CD4-positive, alpha-beta T cell treated with Interleukin-10 for 1 hour (primary cell): Measurements from ENCODE around the gene AHI1.
"Not testable (repeated sequence)": the region's sequence is repeated elsewhere in the genome, so short reads cannot be mapped to it uniquely, and the experiment has no call there.

Experiments used
- DNase-seq: peaks from one replicate; pipeline ENCODE4 v3.0.0-alpha.2; 2020

The AHI1 gene

DNA sequence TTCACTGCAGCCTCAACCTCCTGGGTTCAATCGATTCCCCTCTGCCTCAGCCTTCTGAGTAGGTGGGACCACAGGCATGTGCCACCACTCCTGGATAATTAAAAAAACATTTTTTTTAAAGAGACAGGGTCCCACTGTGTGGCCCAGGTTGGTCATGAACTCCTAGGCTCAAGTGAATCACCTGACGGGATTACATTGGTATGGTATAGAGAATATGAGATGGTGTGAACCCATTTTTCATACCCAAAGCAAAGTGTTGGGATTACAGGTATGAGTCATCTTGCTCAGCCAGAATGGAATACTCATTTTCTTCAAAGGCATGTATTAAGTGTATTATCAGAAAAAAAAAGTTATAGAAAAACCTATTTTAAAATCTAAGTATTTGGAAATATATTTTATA, 114.2 kb downstream of the AHI1 start:
- DNase-seq = no peak

- no peak for DNase-seq
Observed at GRCh38 chr6:135382182-135382628, 115.3 kb downstream of the AHI1 start.

DNA sequence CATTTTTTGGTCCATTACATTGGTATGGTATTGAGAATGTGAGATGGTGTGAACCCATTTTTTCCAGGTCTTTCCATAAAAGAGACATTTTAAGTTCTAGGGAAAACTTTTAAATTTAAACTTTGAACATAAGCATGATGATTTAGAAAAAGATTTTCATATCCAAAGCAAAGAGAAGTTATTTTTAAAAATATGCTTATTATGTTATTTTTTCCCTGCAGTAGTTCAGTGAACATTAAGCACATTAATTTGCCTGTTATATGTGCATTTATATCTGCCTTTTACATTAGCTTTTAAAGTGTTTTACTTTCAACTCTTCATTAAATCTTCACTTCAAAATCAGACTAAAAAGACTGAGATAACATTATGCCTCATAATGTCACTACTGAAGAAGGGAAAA, 116.7 kb downstream of the AHI1 start:
- no peak for DNase-seq

- no peak for DNase-seq
Observed at GRCh38 chr6:135379647-135380046, 117.9 kb downstream of the AHI1 start.

DNA sequence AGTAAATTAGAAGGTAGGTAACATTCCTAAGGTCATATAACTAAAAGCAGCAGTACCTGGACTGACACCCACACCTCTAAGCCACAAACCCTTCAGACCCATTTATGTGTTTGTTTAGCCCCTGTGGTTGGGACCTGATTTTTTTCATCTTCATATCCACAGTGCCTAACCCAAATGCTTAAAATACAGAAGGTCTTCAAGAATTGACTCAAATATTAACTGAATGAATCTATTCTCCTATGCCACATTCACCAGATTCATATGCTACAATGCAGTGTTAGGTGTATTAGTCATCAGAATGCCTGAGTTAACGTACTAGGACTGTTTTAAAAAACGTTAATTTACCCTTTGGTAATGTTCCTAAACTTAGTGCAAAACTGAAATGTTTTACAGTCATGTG, 124.8 kb downstream of the AHI1 start:
- no peak for DNase-seq

DNA sequence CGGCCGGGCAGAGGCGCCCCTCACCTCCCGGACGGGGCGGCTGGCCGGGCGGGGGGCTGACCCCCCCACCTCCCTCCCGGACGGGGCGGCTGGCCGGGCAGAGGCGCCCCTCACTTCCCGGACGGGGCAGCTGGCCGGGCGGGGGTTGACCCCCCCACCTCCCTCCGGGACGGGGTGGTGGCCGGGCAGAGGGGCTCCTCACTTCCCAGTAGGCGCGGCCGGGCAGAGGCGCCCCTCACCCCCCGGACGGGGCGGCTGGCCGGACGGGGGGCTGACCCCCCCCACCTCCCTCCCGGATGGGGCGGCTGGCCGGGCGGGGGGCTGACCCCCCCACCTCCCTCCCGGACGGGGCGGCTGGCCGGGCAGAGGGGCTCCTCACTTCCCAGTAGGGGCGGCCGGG, 133.9 kb downstream of the AHI1 start:
- DNase-seq = not testable (repeated sequence)

DNA sequence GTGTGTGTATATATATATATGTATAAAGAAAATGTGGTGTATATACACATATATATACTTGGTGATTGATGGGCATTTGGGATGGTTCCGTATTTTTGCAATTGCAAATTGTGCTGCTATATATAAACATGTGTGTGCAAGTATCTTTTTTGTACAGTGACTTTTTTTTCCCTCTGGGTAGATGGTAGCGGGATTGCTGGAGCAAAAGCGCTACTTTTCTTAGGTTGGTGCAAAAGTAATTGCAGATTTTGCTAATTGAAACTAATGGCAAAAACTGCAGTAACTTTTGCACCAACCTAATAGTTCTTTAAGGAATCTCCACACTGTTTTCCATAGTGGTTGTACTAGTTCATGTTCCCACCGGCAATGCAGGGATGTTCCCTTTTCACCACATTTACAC, 135.4 kb downstream of the AHI1 start:
- no peak for DNase-seq

DNA sequence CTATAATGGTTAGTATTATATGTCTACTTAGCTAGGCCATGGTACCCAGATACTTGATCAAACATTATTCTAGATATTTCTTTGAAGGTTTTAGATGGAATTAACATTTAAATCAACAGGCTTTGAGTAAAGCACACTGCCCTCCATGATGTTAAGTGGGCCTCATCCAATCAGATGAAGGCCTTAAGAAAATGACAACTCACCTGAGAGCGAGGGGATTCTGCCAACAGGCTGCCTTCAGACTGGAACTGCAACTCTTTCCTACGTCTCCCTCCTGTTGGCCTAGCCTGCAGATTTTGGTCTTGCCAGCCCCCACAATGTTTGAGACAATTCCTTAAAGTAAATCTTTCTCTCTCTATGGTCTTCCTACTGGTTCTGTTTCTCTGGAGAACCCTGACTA, 137.3 kb downstream of the AHI1 start:
- no peak for DNase-seq

DNA sequence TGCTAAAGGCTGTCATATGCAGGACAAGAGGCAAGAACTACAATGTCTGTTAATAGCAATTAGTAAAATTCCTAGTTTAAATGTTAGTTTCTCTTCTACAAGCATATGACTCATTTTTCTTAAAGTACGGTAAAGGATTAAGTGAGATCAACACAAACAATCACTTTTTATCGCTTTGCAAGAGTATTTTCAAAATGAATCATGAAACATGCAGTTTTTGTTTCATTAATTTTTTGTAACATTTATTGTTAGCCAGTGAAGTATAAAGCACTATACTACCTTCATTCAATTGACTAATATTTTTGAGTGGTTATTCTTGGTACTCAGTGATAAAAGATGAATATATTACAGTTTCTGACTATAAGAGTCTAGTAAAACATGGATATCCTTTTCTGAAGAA, 138.6 kb downstream of the AHI1 start:
- no peak for DNase-seq

- DNase-seq = no peak
Observed at GRCh38 chr6:135358251-135358821, 139.2 kb downstream of the AHI1 start.

GRCh38 chr6:135354407-135354806, 143.1 kb downstream of the AHI1 start:
- DNase-seq = no peak

GRCh38 chr6:135353113-135353512, 144.4 kb downstream of the AHI1 start:
- DNase-seq = no peak

DNA sequence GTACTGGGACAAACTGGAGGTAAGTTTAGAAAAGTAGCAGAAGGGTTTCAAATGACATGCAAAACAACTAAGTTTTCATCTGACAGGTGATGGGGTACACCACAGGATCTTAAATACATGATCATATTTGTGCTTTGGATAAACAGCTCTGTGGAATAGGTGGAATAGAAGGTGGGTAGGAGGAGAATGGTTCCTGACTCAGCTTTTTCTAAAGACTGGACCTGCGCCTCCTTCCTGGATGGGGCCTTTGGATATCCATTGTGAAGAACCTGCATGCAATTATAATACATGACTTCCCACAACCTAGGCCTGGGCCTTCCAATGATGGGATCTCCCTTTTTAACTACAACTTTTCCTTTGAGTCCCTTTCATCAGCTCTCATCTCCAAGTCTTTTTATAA, 145.9 kb downstream of the AHI1 start:
- DNase-seq = no peak

DNA sequence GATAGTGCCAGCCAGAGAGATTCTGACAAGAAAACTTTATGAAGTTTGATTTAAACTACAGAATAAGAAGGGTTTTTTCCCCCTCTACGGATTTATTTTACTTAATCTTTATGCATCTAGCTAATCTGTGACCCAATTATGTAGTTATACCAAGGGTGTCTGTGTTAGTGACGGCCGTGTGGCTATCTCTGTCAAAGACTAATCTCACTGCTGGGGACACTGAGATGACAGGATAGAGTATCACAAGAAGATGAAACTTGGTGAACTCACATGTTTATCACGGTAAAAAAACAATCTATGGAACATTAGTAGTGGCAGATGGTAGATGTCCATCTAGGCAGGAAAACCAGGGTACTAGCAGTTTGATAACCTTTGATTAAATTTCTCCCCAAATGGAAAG, 149.7 kb downstream of the AHI1 start:
- DNase-seq = no peak

DNA sequence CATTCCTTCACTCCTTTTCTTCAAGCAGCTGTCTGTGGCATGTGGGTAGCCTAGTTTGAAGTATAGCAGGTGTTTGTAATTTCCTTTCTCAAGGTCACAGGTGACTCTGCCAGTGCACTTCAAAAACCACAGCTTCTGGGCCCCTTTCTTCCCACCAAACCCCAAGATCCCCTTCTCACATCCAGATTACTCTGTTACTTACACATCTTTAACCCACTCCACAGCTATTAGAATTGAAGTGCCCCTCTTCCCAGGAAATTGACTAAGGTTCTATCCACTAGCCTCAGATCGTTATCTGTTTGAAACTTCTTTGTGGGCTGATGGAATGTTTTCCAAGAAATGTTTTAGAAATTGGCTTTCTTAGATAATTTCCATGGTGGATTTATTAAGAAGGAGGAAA, 150.8 kb downstream of the AHI1 start:
- no peak for DNase-seq

DNA sequence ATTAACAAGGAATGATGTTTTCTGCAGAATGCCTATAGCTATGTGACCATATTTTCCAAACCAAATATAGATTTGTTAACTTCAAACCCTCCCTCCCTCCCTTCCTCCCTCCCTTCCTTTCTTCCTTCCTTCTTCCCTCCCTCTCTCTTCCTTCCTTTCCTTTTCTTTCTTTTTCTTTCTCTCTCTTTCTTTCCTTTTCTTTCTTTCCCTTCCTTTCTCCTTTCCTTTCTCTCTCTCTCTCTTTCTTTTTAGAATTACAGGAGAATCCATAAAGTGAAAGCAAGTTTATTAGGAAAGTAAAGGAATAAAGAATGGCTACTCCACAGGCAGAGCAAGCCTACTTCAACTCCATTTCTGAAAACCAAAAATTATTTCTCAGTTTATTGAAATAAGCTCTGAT, 153.0 kb downstream of the AHI1 start:
- DNase-seq = no peak

DNA sequence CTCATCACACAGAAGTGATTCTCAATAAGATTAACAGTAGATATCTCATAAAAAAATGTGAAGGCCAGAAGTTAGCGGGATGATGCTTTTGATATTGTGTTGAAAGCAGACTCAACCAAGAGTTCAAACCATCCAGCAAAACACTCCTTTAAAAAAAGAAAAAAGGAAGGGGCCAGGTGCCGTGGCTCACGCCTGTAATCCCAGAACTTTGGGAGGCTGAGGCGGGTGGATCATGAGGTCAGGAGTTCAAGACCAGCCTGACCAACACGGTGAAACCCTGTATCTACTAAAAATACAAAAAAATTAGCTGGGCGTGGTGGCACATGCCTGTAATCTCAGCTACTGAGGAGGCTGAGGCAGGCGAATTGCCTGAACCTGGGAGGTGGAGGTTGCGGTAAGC, 157.6 kb downstream of the AHI1 start:
- DNase-seq = not testable (repeated sequence)

DNA sequence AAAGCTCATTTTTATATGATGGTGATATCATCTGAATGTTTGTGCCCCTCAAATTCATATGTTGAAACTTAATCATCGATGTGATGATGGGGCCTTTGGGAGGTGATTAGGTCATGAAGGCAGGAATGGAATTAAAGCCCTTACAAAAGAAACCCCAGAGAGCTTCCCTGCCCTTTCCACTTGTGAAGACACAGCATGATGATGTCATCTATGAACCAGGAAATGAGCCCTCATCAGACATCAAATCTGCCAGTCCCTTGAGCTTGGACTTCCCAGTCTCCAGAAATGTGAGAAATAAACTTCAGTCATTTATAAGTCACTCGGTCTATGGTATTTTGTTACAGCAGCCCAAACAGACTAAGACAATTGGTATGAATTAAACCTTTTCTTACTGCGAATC, 163.4 kb downstream of the AHI1 start:
- no peak for DNase-seq

DNA sequence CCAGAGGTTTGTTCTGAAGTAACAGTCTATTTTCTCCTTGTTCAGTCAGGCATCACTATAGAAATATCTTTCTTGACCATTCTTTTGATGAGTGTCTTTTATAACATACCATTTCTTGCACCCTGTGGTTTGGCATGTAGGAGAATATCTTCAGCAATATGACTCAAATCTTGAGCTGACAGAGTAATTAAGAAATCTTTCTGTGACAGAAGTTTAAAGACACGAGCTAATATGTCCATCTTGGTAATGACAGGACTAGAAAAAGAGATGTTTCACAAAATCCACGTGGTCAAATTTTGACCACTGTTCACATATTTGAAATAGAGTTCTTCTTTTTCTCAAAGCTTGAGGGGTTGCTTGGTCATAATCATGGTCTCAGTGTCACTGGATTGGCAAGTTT, 166.5 kb downstream of the AHI1 start:
- DNase-seq = no peak

DNA sequence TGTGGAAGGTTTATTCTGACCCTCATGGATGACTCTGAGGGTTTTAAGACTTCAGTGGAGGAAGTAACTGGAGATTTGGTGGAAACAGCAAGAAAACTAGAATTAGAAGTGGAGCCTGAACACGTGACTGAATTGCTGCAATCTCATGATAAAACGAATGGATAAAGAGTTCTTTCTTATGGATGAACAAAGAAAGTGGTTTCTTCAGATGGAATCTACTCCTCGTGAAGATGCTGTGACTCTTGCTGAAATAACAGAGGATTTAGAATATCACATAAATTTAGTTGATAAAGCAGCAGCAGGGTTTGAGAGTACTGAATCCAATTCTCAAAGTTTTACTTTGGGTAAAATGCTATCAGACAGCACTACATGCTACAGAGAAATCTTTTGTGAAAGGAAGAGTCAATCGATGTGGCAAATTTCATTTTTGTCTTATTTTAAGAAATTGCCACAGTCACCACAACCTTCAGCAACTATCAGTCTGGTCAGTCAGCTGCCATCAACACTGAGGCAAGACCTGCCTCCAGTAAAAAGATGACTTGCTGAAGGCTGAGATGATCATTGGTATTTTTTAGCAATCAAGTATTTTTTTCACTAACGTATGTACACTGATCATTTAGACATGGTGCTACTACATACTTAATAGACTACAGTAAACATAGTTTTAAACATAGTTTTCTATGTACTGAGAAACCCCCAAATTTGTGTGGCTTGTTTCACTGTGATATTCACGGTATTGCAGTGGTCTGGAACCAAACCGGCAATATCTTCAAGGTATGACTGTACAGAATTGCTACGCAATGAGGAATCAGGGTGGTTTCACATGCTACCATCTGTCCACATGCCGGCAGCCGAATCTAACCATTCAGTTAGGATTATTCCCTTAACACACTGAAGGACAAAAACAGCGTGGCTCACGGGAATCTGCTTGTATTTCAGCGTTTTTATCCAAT, 167.4 kb downstream of the AHI1 start:
- no peak for DNase-seq

DNA sequence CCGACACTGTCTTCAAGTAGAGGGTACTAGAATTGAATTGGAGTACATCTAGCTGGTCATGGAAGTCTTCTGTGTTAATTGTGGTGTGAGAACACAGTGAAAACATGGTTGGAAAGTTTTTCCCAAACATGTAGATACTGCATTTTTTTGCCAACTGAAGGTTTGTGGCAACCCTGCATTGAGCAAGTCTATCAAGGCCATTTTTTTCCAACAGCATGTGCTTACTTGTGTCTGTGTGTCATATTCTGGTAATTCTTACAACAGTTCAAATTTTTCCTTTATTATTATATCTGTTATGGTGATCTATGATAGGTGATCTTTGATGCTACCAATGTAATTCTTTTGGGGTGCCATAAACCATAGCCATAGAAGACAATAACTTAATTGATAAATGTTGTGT, 169.4 kb downstream of the AHI1 start:
- DNase-seq = no peak

DNA sequence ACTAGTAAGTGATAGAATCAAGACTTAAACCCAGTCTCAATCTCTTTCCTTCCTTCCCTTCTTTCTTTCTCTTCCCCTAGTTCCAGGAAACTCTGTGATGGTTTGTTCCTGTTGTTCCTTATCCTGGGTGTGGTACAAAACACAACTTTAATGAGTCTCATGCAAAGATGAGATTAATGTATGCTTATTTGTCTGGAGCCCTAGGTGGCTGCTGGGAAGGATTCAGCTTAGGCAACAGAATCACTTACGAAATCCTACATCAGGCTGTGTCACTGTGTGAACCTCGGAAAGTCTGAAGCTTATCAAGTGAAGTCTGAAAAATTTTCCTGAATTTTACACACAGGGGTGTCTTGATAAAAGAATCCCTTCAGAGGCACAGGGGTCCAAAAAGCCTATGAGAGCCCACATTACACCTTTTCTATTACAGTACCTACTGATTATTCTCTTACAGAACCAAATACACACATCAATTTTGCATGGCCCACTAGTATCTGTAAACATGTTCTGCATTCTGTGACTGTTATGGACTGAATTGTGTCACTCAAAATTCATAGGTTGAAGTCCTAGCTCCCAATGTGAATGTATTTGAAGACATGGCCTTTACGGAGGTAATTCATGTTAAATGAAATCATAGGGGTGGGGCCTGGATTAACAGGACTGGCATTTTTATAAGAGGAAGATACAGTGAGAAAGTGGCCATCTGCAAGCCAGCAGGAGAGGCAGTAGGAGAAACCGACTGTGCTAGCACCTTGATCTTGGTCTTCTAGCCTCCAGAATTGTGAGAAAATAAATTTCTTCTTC, 171.7 kb downstream of the AHI1 start:
- no peak for DNase-seq

DNA sequence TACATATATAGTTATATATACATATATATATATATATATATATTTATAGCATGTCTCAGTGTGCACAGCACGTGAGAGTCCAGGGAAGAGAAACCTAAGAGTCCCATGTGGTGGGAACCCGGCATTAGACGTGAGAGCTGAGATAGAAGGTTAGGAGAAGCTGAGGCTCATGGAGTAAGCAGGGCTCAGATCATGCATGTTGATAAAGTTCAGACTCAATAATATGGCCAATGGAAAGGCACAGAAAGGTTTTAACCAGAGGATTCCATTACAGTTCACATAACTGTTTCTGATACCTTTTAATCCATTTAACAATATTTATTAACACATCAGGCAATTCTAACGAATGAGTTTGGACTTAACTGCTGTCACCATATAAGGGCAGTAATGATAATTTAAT, 173.0 kb downstream of the AHI1 start:
- no peak for DNase-seq

DNA sequence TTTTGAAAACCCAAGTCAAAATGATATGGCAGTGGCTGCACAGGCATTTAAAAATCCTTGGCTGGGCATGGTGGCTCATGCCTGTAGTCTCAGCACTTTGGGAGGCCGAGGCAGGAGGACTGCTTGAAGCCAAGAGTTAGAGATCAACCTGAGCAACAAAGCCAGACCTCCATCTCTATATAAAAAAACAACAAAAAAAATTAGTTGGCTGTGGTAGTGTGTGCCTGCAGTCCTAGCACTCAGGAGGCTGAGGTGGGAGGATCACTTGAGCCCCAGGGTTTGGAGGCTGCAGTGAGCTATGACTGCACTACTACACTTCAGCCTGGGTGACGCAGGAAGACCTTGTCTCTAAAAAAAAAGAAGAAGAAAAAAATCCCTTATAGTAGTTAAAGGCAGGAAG, 173.6 kb downstream of the AHI1 start:
- no peak for DNase-seq
